PC-3 (cell line): ENCODE results near the gene KIF15.

ENCODE experiments used
- CTCF ChIP-seq: fragments of 300-600 bp; sonication (generic); conservative IDR thresholded peaks from 2 replicates; pipeline ENCODE4 v1.5.1; 2017; ENCODE audit warnings: antibody characterized with exemption, low read depth, mild to moderate bottlenecking, low read length
- EZH2 ChIP-seq: fragments of 300-600 bp; sonication (generic); IDR thresholded peaks from one replicate; pipeline ENCODE4 v1.6.1; 2017; ENCODE audit warnings: antibody characterized with exemption, mild to moderate bottlenecking, low read length; ENCODE audit not compliant: unreplicated experiment
- EZH2phosphoT487 ChIP-seq: fragments of 300-600 bp; sonication (generic); IDR thresholded peaks from 2 replicates; pipeline ENCODE4 v1.6.1; 2018; ENCODE audit warnings: mild to moderate bottlenecking, antibody characterized with exemption, low read length, borderline replicate concordance

- TF ChIP-seq CTCF: peak; percentile 26; the same call in 1 of the 2 replicates
- no peak for TF ChIP-seq EZH2
- no peak for TF ChIP-seq EZH2phosphoT487
Observed at GRCh38 chr3:44805960-44806359, 44.4 kb downstream of the KIF15 start.
